GM19455 (cell line): ENCODE results near the gene SMARCE1.

Source experiments
- ATAC-seq: cut with Tn5 transposase; IDR thresholded peaks from one replicate; pipeline ENCODE4 v1.9.1; 2021; ENCODE audit not compliant: unreplicated experiment

Gene SMARCE1

DNA sequence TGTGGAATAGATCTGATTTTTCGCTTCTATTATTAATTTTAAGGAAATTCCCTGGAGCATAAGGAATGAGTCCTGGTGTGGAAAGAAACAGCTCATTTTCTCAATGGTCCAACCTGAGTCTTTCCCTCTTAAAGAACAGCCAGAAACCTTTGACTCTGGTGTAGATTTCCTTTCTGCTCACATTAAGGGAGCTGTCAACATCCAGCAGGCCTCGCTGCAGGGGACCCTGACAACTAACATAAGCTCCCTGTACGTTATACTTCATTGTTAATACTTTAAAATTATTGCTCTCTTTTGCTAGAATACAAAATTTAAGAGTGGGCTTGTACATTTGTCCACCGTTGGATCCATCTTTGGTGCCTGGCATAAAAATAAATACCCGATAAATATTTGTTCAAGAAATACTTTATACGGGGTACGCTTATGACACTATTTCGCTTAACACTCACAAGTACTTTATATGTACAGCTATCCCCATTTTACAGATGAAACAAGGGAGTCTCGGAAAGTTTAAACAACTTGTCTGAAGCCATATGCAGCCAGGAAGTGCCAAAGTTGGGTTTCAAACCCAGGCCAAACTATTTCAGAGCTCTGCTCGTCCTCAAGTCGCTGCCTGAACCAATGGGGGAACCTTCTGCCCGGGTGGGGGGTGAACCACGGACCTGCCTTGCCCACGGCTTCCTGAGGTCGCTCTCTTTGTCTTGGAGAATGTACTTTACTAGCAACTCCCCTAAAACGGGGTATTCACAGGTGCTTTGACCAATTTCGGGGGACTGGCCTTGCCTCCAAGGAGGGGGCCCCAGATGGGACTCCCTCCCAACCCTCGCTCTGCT, 611 bp downstream of the SMARCE1 start:
- ATAC-seq, result peak; percentile 42

GRCh38 chr17:40645943-40646342, 1.7 kb downstream of the SMARCE1 start:
- ATAC-seq, result no peak

- ATAC-seq, result no peak
Measured at GRCh38 chr17:40645291-40645690, 2.3 kb downstream of the SMARCE1 start.

GRCh38 chr17:40637931-40638330, 9.7 kb downstream of the SMARCE1 start:
- no peak for ATAC-seq

- ATAC-seq, result no peak
Measured at GRCh38 chr17:40633871-40634270, 13.7 kb downstream of the SMARCE1 start.

- ATAC-seq, result no peak
Measured at GRCh38 chr17:40632216-40632615, 15.4 kb downstream of the SMARCE1 start.

- no peak for ATAC-seq
Measured at GRCh38 chr17:40629842-40630241, 17.8 kb downstream of the SMARCE1 start.

GRCh38 chr17:40625311-40625710, 22.3 kb downstream of the SMARCE1 start:
- no peak for ATAC-seq

- no peak for ATAC-seq
Measured at GRCh38 chr17:40623419-40624210, 24.0 kb downstream of the SMARCE1 start.

DNA sequence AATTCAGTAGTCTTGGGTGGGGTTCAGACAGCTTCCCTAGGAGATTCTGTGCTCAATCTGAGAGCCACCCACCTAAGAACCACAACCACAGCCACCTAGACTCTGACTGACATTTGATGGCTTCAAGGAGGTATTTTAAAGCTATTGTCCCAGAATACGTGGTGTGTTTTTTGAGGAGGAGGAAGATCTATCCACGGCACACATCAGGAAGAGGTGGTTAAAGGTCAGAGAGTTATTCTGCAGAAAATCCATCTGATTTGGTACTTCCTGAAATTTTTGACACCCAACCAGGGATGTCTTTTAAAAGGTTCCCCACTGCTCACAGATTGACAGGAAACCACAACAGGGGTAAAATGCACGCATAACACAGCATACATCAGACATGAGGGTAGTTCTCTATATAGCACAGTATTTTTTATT, 25.1 kb downstream of the SMARCE1 start:
- no peak for ATAC-seq

- no peak for ATAC-seq
Measured at GRCh38 chr17:40621578-40621977, 26.0 kb downstream of the SMARCE1 start.

- ATAC-seq, result no peak
Measured at GRCh38 chr17:40621019-40621418, 26.6 kb downstream of the SMARCE1 start.

- ATAC-seq, result no peak
Measured at GRCh38 chr17:40618754-40619625, 28.6 kb downstream of the SMARCE1 start.

DNA sequence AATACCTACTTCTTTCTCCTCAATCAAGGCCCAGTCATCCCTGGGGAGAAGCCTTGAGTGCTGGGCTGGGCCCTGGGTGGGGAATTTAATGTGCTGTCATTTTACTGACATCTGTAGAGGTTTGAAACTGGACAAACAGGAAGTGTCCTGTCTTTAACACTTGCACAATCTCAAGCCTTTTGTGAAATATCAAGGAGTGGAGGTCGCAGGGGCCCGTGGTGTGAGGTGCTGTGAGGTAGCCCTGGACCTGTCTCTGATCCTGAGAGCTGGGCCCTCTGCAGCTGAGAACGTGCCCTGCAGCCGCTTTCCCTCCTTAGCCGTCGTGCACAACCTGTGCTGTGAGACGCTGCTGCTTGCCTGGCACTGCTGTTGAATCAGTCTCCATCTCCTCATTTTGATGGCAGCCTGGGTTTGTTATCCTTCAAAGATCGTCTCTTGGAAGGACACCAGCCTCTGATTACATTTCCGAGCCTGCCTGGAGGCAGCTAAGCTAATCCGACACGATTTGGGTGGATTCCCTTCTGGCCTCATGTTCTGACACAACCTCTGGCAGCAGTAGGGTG, 29.9 kb downstream of the SMARCE1 start:
- no peak for ATAC-seq

GRCh38 chr17:40616592-40616991, 31.0 kb downstream of the SMARCE1 start:
- no peak for ATAC-seq

DNA sequence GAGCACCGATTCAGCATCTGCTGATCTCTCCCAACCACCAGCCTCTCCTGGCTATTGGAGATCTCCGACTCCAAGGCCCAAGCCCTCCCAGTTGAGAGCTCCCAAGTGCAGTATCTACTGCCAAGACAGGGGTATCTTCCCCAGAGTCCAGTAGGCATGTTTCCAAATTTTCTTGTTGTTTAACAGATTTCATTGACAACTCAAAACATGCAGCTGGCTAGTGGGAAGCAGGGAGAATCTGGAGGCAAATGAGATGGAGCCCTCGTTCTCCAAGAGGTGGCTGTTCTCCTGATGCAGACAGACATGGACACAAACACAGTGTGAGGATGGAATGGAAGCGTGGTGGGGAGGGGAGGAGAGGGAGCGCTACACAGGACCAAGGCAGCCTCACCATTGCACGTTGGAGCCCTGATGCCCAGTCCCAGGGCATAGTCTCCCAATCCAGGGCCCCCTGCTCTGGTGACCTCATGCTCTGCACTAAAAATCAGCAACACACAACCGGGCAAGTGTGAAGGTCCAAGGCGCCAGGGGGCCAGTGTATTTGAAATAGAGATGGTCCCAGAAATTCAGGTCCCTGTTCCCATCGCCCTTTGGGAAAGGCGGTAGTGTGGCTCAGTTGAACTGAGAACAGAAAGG, 31.7 kb downstream of the SMARCE1 start:
- no peak for ATAC-seq

DNA sequence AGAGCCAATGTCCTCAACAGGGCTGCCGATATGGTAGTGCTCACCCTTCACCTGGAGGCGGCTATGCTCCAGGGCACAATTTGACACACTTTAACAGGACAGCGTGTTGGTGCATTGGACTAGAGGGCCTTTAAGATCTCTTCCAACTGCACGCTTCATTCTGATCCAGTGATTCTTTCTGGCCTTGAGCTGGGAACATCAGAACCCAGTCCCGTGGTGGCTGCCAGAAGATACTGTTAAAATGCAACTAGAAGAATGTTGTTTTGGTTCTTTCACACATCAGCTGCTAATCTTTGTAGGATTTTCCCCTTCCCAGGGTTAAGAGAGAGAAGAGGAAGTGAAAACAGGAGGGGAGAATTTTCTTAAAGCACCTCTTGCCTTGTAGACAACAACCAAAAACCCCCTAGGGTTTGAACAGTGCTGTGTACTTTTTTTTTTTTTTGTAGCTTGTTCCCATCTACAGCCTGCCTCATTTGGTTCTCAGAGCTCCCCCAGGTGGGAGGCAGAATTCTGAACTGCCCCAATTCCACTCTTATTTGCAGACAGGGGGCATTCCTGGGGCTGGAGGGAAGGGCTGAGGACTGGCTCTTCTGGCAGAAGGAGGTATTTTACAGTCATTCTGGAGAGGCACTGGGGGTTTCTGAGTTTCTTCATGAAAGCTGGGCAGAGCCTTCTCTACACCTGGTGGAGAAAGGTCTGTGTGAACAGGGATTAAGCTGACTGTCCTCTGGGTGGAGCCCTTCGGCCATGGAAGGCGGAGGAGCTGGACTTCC, 32.4 kb downstream of the SMARCE1 start:
- no peak for ATAC-seq

DNA sequence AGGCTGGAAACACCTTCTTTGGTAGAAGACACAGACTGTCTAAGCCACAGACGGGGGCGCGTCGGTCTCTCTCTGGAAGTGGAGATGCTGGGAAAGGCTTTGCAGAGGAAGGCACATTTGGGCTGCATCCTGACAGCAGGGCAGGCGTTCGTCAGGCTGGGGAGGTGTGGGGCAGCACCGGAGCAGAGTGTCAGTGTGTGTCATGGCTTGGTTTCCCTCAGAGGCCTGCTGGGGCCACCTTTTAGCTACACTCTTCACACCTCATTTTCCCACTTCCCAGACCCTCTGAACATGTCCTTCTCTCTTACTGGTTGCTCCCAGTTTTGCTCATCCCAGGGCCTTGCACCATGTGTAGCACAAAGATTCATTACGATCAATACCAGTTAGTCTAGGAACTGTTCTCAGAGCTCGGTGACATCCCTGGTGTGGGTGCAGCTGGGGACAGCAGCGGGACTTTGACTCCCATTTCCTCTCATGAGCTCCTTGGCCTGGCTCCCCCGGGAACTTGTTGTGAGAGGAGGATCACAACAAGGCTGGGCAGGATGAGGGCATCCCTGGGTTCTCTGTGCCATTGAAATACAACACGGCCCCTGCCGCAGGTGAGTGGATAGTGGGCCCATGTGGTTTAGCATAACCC, 33.1 kb downstream of the SMARCE1 start:
- ATAC-seq, result no peak

GRCh38 chr17:40613467-40614154, 34.0 kb downstream of the SMARCE1 start:
- no peak for ATAC-seq
